Osteoblast (primary cell): ENCODE data around the gene MC1R. TPM values are rescaled to one million over a fixed set of nuclear protein-coding genes. Genes with fewer than 3 reads are reported as not detected.
A peak's percentile ranks its signal among the peaks of the same experiment; 100 is the strongest.

Experiments
- DNase-seq: peaks from one replicate; pipeline ENCODE4 v3.0.0; 2011; ENCODE audit warnings: low spot score, mixed read lengths; ENCODE audit not compliant: insufficient read length; ENCODE audit errors: missing footprints
- H2AFZ ChIP-seq: 2 replicates; pipeline ENCODE4 v1.6.0; 2011; ENCODE audit warnings: mild to moderate bottlenecking, low read length
- H3K27ac ChIP-seq: 2 replicates; pipeline ENCODE4 v1.5.1; 2011; ENCODE audit warnings: mild to moderate bottlenecking, low read depth, low read length, moderate library complexity
- H3K27me3 ChIP-seq: 2 replicates; pipeline ENCODE4 v1.6.0; 2012; ENCODE audit warnings: mild to moderate bottlenecking, control low read depth, inconsistent platforms, low read length, moderate library complexity; ENCODE audit not compliant: insufficient read depth
- H3K36me3 ChIP-seq: 2 replicates; pipeline ENCODE4 v1.5.1; 2011; ENCODE audit warnings: mild to moderate bottlenecking, low read length, control low read depth, moderate library complexity; ENCODE audit not compliant: insufficient read depth
- H3K4me1 ChIP-seq: 2 replicates; pipeline ENCODE4 v1.5.1; 2011; ENCODE audit warnings: mild to moderate bottlenecking, low read length, control low read depth, moderate library complexity; ENCODE audit not compliant: insufficient read depth
- H3K4me2 ChIP-seq: 2 replicates; pipeline ENCODE4 v1.6.0; 2011; ENCODE audit warnings: mild to moderate bottlenecking, low read length; ENCODE audit not compliant: insufficient read depth
- H3K4me3 ChIP-seq: fragments of 200-600 bp; sonication (generic); 3 replicates; pipeline ENCODE4 v1.5.1; 2012; ENCODE audit warnings: mild to moderate bottlenecking, low read length, inconsistent platforms; ENCODE audit not compliant: insufficient read depth
- H3K79me2 ChIP-seq: 2 replicates; pipeline ENCODE4 v1.6.0; 2012; ENCODE audit warnings: mild to moderate bottlenecking, low read length, control low read depth, inconsistent platforms; ENCODE audit not compliant: insufficient read depth
- H3K9me3 ChIP-seq: 2 replicates; pipeline ENCODE4 v1.5.1; 2011; ENCODE audit warnings: low read depth, low read length, control low read depth
- H4K20me1 ChIP-seq: 2 replicates; pipeline ENCODE4 v1.6.0; 2012; ENCODE audit warnings: mild to moderate bottlenecking, low read length, control low read depth; ENCODE audit not compliant: insufficient read depth
- CTCF ChIP-seq: IDR thresholded peaks from 2 replicates; pipeline ENCODE4 v1.5.1; 2011; ENCODE audit warnings: mild to moderate bottlenecking, low read depth, low read length, moderate library complexity; ENCODE audit errors: extremely low read depth
- total RNA-seq: library from RNA; depleted of rRNA; stranded (reverse); fragments of >200 nt; gene quantifications from 2 replicates; pipeline ENCODE4 v1.2.3, GENCODE V29; 2012

The MC1R gene
- total RNA-seq, 1 donor = 5.1 TPM

GRCh38 chr16:89881368-89881730 lies 37.3 kb upstream of the MC1R start:
- Histone ChIP-seq H4K20me1 (peaks cover 70% of the 10 kb centered on the region), H3K4me2 (no peak overlapping the region), H3K9me3 (no peaks in the 10 kb centered on the region), H3K4me1 (no peaks in the 10 kb centered on the region), H3K27ac (no peak overlapping the region), H2AFZ (no peak overlapping the region), H3K36me3 (peaks cover 72% of the 10 kb centered on the region), H3K4me3 (no peak overlapping the region), H3K79me2 (peaks cover 84% of the 10 kb centered on the region), H3K27me3 (no peaks in the 10 kb centered on the region)
- TF ChIP-seq CTCF = no peak
- no peak for DNase-seq

- Histone ChIP-seq H3K4me2 (no peak overlapping the region), H4K20me1 (peaks cover 59% of the 10 kb centered on the region), H2AFZ (no peak overlapping the region), H3K4me3 (no peak overlapping the region), H3K79me2 (peaks cover 70% of the 10 kb centered on the region), H3K36me3 (peaks cover 78% of the 10 kb centered on the region), H3K4me1 (no peaks in the 10 kb centered on the region), H3K9me3 (no peaks in the 10 kb centered on the region), H3K27me3 (no peaks in the 10 kb centered on the region), H3K27ac (no peak overlapping the region)
- DNase-seq = peak; percentile 62
- TF ChIP-seq CTCF = no peak
Measured at GRCh38 chr16:89883346-89884040, 35.2 kb upstream of the MC1R start.

- H2AFZ ChIP-seq = no peak overlapping the region
- H3K4me3 ChIP-seq = no peak overlapping the region
- peaks cover 54% of the 10 kb centered on the region for H4K20me1 ChIP-seq
- H3K36me3 ChIP-seq = peaks cover 76% of the 10 kb centered on the region
- H3K9me3 ChIP-seq = no peaks in the 10 kb centered on the region
- H3K4me2 ChIP-seq = no peak overlapping the region
- no peaks in the 10 kb centered on the region for H3K27me3 ChIP-seq
- H3K4me1 ChIP-seq = no peaks in the 10 kb centered on the region
- peak; percentile 45 for DNase-seq
- H3K79me2 ChIP-seq = peaks cover 65% of the 10 kb centered on the region
- TF ChIP-seq CTCF = no peak
- H3K27ac ChIP-seq = no peak overlapping the region
Measured at GRCh38 chr16:89884041-89884421, 34.6 kb upstream of the MC1R start.

- Histone ChIP-seq H3K27ac (no peak overlapping the region), H3K27me3 (no peaks in the 10 kb centered on the region), H2AFZ (no peak overlapping the region), H3K4me2 (no peak overlapping the region), H3K9me3 (no peaks in the 10 kb centered on the region), H3K4me3 (no peak overlapping the region), H4K20me1 (peaks cover 39% of the 10 kb centered on the region), H3K4me1 (no peaks in the 10 kb centered on the region), H3K36me3 (peaks cover 78% of the 10 kb centered on the region), H3K79me2 (peaks cover 48% of the 10 kb centered on the region)
- no peak for TF ChIP-seq CTCF
- peak; percentile 54 for DNase-seq
Measured at GRCh38 chr16:89887243-89887642, 31.4 kb upstream of the MC1R start.
